Measurements from ENCODE around the gene VSTM2L.

The VSTM2L gene

DNA sequence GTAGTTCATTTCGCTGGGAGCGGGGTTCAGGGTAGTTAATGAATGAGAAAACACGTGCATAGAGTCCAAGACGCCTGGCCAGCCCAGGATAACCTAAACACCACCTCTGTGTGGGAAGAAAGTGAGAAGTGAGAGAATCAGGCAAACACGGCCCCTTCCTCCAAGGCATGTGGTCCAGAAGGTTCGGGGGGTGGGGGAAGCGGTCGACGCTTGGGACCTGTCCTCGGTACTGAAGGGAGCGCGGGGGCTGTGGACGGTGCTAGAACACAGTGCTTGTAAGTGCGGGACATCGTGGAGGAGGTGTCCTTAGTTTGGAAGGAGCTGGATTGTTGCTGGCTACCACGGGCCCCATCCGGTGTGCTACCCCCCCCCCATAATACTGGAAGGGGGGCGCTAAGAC is 1.7 kb upstream of the VSTM2L start:
- DNase-seq, result no peak

DNA sequence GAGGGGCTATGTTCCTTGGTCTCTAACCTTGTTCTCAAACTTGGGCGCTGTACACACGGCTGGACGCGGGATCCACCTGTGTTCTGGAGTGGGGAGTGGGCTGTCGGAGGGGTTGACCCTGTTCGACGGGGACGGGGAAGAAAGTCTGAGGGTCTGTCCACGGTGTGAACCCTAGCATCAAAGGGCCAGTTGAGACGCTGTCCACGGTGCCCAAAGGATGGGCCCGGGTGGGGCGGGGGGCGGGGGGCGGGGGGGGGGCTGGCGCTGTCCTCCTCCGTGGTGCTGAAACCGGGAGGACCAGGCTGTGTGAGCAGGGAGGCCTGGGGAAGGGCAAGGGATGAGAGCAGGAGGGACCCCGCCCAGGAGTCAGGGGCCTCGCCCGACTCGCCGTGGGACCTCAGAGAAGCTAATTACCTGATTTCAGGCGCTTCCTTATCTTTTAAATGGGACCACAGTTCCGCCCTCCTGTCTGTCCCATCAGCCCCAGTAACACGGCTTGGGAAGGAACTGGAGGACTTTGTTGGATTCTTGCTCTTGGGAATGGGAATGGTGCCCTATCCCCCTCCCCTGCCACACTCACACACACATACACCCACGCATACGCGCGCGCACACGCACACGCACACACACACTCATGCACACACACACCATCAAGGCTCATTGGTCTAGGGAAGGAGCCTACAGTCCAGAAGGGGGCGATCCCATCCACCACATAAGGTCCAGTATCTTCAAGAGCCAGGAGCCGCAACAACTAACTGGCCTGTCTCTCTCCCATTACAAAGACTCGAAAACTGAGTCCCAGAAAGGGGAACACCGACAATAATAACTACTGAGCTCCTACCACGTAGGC is 1.0 kb upstream of the VSTM2L start:
- DNase-seq, result peak in 1 of 2 experiments; percentile 32

DNA sequence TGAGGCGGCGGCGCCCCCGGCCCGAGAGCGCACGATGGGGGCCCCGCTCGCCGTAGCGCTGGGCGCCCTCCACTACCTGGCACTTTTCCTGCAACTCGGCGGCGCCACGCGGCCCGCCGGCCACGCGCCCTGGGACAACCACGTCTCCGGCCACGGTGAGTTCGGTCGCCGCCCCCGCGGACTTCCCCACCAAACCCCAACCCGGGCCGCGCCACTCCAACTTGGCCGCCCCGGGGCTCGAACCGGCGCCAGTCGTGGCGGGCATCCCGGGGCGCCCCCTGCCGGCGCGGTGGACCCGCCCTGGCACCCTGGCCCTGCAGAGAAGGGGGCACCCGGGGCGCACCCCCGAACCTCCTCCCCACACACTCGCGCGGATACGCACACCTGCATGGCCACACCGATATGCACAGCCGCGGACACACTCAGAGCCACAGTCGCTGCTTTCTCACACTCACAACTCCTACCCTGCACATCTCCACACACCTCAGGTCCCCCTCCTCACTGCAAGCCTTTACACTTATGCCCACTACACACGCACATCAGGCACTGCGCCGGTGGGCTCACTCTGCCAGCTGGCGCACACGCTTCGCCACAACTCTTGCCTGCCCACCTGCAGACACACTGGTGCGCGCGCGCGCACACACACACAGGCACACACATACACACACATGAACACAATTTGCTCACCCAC is 535 bp downstream of the VSTM2L start:
- no peak for DNase-seq

GRCh38 chr20:37904008-37904642 is 1.2 kb downstream of the VSTM2L start:
- DNase-seq, result no peak

GRCh38 chr20:37904845-37905373 is 2.0 kb downstream of the VSTM2L start:
- no peak for DNase-seq

DNA sequence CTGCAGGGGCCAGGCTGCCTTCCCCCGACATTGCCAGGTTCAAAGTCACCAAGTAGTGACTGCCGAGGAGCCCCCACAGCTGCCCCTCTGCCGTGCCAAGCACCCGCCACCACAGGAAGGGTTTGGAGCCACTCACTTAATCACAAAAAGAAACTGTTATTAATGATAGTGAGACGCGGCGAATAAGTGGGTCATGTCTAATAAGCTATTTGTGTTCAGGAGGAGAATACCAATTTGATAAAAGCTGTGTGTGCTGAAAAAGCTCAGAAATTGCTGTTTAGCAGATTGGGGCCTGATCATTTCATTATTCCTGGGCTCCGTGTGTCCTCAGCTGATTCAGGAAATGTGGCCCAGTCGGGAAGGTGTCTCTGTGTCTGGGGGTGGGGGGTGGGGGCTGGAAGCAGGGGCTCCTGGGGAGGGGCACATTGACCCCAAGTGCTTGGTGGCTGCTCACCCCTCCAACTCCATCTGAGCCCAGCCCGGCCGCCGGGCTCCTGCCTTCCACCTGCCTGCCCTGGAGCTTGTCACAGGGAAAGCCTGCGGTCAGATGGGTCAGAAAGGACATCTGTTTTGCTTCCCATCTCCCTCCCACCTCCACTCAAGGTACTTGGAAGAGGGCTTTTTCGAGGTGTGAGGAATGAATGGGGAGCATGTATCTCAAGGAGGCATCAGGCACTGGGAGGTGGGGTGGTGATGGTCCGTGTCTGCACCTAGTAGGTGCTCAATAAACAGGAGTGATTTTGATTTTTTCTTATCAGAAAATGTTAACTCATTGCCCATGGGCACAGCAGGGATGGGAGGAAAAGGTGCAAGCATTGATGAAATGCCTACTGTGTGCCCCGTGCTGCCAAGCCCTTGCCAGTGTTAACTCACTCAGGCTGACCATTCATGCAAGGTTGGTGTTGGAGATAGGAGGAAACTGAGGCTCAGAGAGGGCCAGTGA is 3.0 kb downstream of the VSTM2L start:
- no peak for DNase-seq

DNA sequence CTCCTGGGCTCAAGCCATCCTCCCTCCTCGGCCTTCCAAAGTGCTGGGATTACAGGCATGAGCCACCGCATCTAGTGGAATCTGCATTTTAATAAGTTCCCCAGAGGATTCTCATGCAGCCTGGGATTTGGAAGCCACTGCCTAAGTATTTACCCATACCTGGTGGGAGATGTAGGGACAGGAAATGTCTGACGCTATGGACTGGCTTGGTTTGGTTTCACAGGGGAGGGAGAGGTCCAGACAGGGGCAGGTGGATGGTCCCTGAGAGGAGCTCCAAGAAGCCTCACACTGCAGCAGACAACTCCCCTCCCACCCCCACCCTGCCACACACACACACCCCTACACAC is 4.4 kb downstream of the VSTM2L start:
- DNase-seq, result no peak

DNA sequence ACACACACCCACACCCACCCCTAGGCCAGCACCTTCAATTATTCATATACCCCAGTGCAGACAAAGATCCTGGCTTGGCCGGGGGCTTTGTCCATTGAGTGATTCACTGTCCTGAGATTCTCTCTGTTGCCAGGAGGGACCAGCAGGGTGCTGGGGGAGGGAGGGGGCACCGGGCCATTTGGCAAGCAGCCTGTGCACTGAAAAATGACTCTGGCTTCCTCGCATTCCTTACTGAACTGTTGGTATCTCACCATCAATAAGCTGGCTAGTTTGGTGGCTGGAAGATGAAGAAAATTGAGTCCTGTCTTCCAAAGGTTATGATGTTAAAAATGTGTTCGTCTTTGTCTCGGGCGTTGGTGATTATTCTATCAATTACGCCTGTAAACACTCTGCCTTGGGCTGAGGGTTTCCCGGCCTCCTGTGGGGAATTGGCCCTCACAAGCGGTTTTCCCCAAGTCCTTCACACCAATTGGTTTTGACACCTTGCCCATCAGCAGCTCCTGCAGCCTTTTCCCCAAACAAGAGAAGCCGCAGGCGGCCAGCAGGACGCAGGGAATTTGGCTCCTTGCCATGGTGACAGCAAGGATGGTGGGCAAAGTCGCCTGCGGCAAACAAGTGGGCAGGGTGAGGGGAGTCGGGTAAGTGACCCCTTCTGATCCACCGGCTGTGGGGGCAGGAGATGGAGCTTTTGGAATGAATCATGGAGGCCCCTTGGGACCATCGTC is 4.9 kb downstream of the VSTM2L start:
- peak in 1 of 2 experiments; percentile 23 for DNase-seq

GRCh38 chr20:37911261-37911660 is 8.3 kb downstream of the VSTM2L start:
- DNase-seq, result no peak

DNA sequence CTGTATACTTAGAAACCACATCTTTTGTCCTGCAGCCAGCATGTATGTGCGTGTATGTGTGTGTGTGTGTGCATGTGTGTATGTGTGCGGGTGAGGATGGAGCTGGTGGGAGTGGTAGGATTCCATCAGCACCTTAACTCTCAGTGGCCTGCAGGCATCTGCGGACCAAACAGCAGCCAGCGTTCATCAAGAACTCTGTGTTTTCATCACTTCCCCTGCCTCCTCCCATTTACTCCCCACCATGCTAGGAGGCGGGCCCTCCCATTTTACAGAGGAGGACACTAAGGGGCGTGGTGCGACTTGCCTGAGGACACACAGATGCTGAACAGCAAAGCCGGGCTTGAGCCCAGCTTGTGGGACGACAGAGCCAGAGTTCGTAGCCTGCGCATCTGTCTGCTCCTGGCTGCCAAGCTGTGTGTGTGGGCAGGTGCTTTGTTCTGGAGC is 8.9 kb downstream of the VSTM2L start:
- no peak for DNase-seq

DNA sequence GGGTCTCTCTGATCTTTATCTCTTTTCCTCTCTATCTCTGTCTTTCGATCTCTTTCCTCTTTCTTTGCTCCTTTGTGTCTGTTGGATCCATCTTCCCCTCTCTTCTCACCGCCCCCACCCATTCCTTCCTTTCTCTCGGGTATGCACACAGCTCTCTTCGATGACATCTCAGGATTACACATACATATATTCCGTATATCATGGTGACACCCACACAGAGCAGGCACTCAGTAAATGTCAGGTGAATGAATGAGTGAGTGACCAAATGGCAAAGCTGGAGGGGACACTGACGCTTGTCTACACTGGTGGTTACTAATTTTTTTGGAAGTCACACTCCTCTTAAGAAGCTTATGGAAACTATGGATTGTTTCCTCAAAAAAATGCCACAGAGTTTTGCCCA is 9.9 kb downstream of the VSTM2L start:
- DNase-seq, result no peak

DNA sequence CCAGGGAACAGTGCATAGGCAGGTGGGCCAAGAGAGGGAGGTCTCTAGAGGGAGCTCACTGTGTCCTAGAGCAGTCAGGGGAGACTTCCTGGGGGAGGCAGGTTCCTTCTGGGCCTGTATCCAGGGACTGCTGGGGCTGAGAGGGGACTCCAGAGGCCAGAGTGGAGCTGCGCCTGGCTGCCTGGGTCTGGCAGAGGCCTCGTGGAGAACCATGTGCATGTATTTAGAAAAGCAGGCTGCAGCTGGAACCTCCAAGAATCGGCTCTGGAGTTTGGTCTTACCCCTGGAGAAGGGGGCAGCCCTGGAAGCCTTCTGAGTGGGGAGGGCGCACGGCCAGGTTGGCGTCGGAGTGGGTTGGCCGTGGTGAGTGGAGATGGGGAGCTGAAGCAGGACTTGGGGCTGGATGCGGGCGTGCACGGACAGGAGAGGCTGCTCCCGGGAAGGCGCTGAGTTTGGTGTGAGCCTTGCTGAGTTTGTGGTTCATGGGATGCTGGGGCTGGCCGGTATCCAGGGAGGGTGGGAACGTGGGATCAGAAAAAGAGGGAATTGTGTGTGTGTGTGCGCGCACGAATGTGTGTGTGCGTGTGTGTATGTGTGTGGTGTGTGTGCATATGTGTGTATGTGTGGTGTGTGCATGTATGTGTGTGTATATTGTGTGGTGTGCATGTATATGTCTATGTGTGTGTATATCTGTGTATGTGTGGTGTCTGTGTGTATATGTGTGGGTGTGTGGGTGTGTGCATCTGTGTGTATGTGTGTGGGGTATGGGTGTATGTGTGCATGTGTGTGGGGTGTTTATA is 10.8 kb downstream of the VSTM2L start:
- DNase-seq, result no peak

DNA sequence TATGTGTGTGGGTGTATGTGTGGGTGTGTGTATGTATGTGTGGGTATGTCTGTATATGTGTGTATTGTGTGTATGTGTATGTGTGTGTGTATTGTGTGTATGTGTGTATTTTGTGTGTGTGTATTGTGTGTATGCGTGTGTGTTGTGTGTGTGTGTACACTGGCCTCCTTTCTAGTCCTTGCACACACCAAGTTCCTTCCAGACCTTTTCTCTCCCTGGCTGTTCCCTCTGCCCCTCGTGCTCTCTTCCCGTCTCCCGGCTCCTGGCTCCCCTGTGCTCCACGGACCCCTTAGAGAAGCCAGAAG is 11.4 kb downstream of the VSTM2L start:
- no peak for DNase-seq

DNA sequence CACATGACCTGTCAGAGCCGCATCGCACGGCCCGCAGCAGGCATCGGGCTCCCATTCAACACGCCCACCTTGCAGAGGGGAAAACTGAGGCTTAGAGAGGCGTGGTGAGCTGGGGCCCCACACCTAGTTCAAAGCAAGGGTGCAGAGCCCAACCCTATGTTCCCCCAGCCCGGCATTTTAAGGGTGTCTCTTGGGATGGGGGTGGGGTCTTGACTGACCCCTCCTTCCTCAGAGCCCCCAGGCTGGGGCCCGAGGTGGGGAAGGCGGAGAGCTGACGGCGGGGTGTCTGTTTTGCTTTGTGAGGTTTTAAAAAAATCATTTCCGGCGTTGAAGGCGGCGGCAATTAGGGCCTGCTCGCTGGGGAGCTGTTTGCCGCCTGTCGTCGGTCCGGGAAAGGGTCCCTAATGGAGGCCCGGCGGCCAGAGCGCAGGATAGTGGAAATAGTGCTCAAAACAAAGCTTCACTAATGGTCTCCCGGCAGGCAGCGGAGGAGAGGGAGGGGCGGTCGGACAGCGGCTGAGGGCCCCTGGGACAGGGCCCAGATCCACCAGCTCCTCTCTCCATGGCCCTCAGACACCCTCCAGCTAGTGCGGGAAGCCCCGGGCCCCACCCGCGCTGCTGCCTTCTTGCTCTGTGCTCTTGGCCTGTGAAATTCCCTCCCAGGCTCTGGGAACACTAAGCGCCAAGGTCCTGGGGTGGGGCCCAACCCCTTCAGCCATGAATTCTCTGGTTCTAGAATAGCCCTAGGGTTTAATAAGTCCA is 11.9 kb downstream of the VSTM2L start:
- DNase-seq, result no peak

- DNase-seq, result no peak
These were observed 12.5 kb downstream of the VSTM2L start for GRCh38 chr20:37915434-37915787.

DNA sequence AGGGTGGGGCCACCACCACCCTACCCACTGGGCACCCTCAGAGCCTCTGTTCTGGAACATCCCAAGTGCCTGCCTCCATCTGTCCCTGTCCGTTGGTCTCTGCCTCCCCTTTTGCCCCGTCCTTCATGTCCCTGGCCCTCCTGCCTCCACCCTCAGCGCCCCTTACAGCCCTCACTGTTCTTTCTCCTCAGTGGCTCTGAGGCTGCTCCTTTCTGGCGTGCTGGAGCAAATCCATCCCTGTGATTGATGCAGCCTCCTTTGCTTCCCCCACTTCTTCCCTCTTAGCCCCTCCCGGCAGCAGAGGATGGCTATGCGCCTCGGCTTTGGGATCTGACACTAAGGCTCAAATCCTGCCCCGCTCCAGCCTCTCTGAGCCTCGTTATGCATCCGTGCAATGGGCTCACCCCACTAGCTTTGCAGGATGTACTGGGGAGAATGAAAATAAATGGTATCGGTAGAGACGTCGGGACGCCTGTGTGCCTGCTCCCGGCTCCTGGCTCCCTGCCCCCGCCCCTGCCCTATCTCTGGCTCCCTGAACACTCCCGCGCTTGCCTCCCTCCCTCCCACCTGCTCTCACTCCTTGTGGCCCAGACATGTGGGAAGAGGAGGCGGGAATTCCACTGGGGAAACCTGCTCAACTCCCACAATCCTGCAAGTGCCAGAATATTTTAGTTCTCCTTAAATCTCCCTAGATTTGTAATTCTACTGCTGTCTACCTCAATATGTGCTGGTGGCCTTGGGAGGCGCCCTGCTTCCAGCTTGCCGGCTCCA is 13.1 kb downstream of the VSTM2L start:
- no peak for DNase-seq

- DNase-seq, result no peak
These were observed 14.5 kb downstream of the VSTM2L start for GRCh38 chr20:37917461-37917860.

DNA sequence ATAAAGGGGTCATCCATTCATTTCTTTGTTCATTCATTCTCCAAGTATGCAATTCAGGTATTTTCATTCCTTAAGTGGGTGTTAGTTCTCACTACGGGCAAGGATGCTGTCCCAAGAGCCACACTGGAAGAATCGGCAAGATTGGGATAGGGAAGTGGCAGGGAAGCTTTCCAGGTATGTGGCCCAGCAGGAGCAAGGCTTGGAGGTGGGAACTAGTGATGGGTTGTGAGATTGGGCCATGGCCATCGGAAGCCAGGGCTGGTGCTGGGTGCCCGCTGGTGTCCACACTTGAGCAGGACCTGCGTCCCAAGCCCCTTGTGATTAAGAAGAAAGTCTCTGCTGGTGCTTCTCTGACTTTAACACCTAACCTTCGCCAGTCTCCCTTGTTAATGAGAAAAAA is 15.1 kb downstream of the VSTM2L start:
- no peak for DNase-seq

DNA sequence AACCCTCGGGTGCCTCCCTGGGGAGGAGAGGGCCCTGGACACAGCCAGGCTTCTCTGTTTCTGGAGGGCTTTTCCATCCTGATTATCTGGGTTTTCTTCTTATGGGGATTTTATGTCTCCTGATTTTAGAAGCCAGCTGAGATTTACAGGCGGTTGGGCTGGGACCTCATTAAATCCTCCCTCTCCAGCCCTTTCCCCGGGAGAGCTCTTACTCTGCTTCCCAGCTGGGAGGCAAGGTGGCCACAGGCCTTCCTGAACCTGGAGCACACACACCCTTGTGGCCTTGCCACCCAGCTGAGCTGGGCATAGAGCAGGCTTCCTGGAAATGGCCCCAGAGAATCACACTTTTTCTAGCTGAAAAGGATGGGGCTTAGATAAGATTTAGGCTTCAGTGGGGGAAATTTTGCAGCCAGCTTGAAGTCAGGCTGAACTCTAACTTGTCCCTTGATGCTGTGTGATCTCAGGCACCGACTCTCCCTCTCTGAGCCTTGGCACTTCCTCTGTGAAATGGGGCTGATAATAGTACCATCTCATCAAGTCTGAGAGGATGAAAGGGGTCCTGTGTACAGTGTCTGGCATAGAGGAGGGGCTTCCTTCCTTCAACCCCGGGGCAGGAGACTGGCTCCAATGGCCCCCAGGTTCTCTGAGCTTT is 16.6 kb downstream of the VSTM2L start:
- no peak for DNase-seq
